ENCODE results near the gene SORCS3. TPM values are rescaled to one million over a fixed set of nuclear protein-coding genes. Genes with fewer than 3 reads are reported as not detected.

The SORCS3 gene
- total and polyA plus RNA-seq, 9 of the 15 experiments (the other 6 are each of a cell fraction or from before 2014, with no cell fraction given) = not detected

- TF ChIP-seq EZH2 (IDR thresholded peaks at IDR 0.05; ENCODE audit: borderline replicate concordance, low read depth, low read length) (no peak), POLR3A (IDR thresholded peaks at IDR 0.05; ENCODE audit: borderline replicate concordance, extremely low read depth, insufficient read depth, insufficient read length) (no peak), ZNF445 (CRISPR knock-in tag; IDR thresholded peaks at IDR 0.05; ENCODE audit: low read depth) (no peak), STAT5A (IDR thresholded peaks at IDR 0.05; ENCODE audit: borderline replicate concordance, low read length) (no peak), HLTF (IDR thresholded peaks at IDR 0.05) (no peak), POLR2G (IDR thresholded peaks at IDR 0.05; ENCODE audit: low read depth, low read length) (no peak), NFYB (IDR thresholded peaks at IDR 0.05; ENCODE audit: extremely low read depth, insufficient read length) (no peak)
Measured at GRCh38 chr10:104938031-104938430, 296.9 kb downstream of the SORCS3 start (continued).

GRCh38 chr10:104941662-104942061 is 300.6 kb downstream of the SORCS3 start:
- Histone ChIP-seq H4K20me1 (replicated peaks; ENCODE audit: control insufficient read depth, insufficient read depth, low read length) (no peaks in the 10 kb centered on the region), H3K79me2 (ENCODE audit: control insufficient read depth, insufficient read depth, low read length) (no peaks in the 10 kb centered on the region), H3K27ac (ENCODE audit: extremely low read depth, low read depth, low read length) (no peak overlapping the region), H3K27me3 (ENCODE audit: control insufficient read depth in 2 of 2, insufficient read depth in 2 of 2, low read length in 2 of 2) (no peaks in the 10 kb centered on the region), H3K9me3 (replicated peaks; ENCODE audit: control insufficient read depth, insufficient read depth, low read depth, low read length) (no peaks in the 10 kb centered on the region), H3K36me3 (ENCODE audit: control insufficient read depth, insufficient read depth, low read length) (no peaks in the 10 kb centered on the region), H3K4me2 (ENCODE audit: insufficient read depth, low read length) (no peak overlapping the region), H3K9ac (ENCODE audit: insufficient read depth in 1 of 2, low read depth in 2 of 2, low read length in 2 of 2) (no peak overlapping the region), H3K4me3 (no peak overlapping the region), H3K4me1 (replicated peaks in 1 of 2; ENCODE audit: control insufficient read depth in 2 of 2, insufficient read depth in 2 of 2, low read length in 2 of 2) (no peaks in the 10 kb centered on the region), H2AFZ (ENCODE audit: low read depth, low read length) (no peak overlapping the region), H3K9me1 (ENCODE audit: control insufficient read depth, insufficient read depth, low read length) (no peaks in the 10 kb centered on the region)
- ATAC-seq (no peak), FAIRE-seq (no peak), DNase-seq (ENCODE audit: extremely low read depth in 1 of 4, low spot score in 3 of 4) (no peak)
- no TSS peak for BruUV-seq (replicated peaks)
- in situ Hi-C loops (cut with MboI) = no loop called here
- intact Hi-C loops (cut with micrococcal nuclease) = no loop called here
- POLR2A ChIA-PET = no interaction called here
- CTCF ChIA-PET (ENCODE audit: low intra/inter-chr PET ratio) = no interaction called here
- no peak for TF ChIP-seq KAT8 (IDR thresholded peaks at IDR 0.05; ENCODE audit: low read depth)
- TF ChIP-seq SRSF9 (IDR thresholded peaks at IDR 0.05; ENCODE audit: borderline replicate concordance, low read depth, low read length) = no peak
- TF ChIP-seq CBX2 (IDR thresholded peaks at IDR 0.05; ENCODE audit: insufficient read depth, low read length, poor library complexity, severe bottlenecking) = no peak
- TF ChIP-seq, protein P1, sequence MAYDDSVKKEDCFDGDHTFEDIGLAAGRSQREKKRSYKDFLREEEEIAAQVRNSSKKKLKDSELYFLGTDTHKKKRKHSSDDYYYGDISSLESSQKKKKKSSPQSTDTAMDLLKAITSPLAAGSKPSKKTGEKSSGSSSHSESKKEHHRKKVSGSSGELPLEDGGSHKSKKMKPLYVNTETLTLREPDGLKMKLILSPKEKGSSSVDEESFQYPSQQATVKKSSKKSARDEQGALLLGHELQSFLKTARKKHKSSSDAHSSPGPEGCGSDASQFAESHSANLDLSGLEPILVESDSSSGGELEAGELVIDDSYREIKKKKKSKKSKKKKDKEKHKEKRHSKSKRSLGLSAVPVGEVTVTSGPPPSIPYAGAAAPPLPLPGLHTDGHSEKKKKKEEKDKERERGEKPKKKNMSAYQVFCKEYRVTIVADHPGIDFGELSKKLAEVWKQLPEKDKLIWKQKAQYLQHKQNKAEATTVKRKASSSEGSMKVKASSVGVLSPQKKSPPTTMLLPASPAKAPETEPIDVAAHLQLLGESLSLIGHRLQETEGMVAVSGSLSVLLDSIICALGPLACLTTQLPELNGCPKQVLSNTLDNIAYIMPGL (CRISPR knock-in tag; IDR thresholded peaks at IDR 0.05) = no peak
- no peak for TF ChIP-seq ARHGAP35 (IDR thresholded peaks at IDR 0.05; ENCODE audit: partially characterized antibody)
- no peak for TF ChIP-seq ATF7 (IDR thresholded peaks at IDR 0.05)

Measured in K562 (cell line).